Activated CD8-positive, alpha-beta T cell treated with anti-CD3 and anti-CD28 coated beads for 36 hours (primary cell): Measurements from ENCODE around the gene ASCL5. TPM values are rescaled to one million over a fixed set of nuclear protein-coding genes. Genes with fewer than 3 reads are reported as not detected.

Source experiments
- ATAC-seq: fragments of 200-7000 bp; cut with Tn5 transposase; one replicate; pipeline ENCODE4 v1.10.0; 2021; ENCODE audit warnings: mild to moderate bottlenecking, moderate library complexity
- CTCF ChIA-PET: fragments of 350-600 bp; sonication (Branson Sonifier 250); formaldehyde crosslinking; loops from one replicate; lab custom pipeline; 2021; ENCODE audit warnings: antibody characterized with exemption; lab: Charles Lee
- POLR2A ChIA-PET: fragments of 350-600 bp; sonication (Branson Sonifier 250); formaldehyde crosslinking; loops from one replicate; lab custom pipeline; 2021; ENCODE audit warnings: antibody characterized with exemption; lab: Charles Lee
- DNase-seq: peaks from one replicate; pipeline ENCODE4 v3.0.0-alpha.2; 2020
- H3K27ac Mint-ChIP-seq: one replicate; pipeline ENCODE4 v1.8.0; 2021; ENCODE audit warnings: mild to moderate bottlenecking, mixed read lengths
- H3K27me3 Mint-ChIP-seq: one replicate; pipeline ENCODE4 v1.8.0; 2021; ENCODE audit warnings: mixed read lengths
- H3K36me3 Mint-ChIP-seq: one replicate; pipeline ENCODE4 v1.8.0; 2021; ENCODE audit warnings: low read depth, mixed read lengths
- H3K4me1 Mint-ChIP-seq: one replicate; pipeline ENCODE4 v1.8.0; 2021; ENCODE audit warnings: low read depth, mixed read lengths
- H3K4me3 Mint-ChIP-seq: one replicate; pipeline ENCODE4 v1.8.0; 2021; ENCODE audit warnings: mild to moderate bottlenecking, moderate library complexity, mixed read lengths
- H3K9me3 Mint-ChIP-seq: one replicate; pipeline ENCODE4 v1.8.0; 2021; ENCODE audit warnings: mixed read lengths
- CTCF ChIP-seq: fragments of 200-600 bp; IDR thresholded peaks from one replicate; pipeline ENCODE4 v1.8.0; 2022; ENCODE audit warnings: antibody characterized with exemption, mild to moderate bottlenecking
- intact Hi-C: fragments of 100-400 bp; cut with micrococcal nuclease; formaldehyde crosslinking; loops from one replicate; pipeline ENCODE4 v1.10.0; 2022
- total RNA-seq, 2 experiments: library from RNA; stranded (reverse); gene quantifications; one replicate each; pipeline ENCODE4 v1.2.3, GENCODE V29; 2021

ASCL5 gene
- total RNA-seq, 2 experiments from 2014 or later = 0.29 to 0.36 TPM

DNA sequence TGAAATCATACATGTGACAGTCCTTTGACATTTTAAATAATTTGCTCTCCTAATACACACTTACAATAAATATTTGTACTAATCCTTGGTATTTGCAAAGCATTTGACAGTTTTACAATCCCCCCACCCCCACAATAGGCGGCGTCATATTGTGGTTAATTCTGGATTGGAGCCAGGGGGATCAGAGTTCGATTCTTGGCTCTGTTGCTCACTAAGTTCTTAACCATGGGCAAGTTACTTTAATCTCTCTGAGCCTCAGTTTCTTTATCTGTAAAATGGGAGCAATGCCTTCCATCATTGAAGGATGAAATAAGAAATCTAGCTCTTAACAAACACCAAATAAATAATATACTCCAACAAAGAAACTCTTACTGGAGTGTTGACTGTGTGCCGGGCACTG, 38.6 kb downstream of the ASCL5 start:
- peaks cover 7% of the 10 kb centered on the region for H3K27me3 Mint-ChIP-seq
- ChIA-PET POLR2A (interaction anchor here (0.6 kb wide), 1 partner anchor 41 kb away, joined by 3 read pairs; no protein-coding TSS in a partner anchor), CTCF (no interaction called here)
- no peaks in the 10 kb centered on the region for H3K9me3 Mint-ChIP-seq
- no peak overlapping the region for H3K27ac Mint-ChIP-seq
- DNase-seq (no peak), ATAC-seq (no peak)
- no peak overlapping the region for H3K4me3 Mint-ChIP-seq
- TF ChIP-seq CTCF = no peak
- no peaks in the 10 kb centered on the region for H3K4me1 Mint-ChIP-seq
- no peaks in the 10 kb centered on the region for H3K36me3 Mint-ChIP-seq
- intact Hi-C loops = no loop called here

DNA sequence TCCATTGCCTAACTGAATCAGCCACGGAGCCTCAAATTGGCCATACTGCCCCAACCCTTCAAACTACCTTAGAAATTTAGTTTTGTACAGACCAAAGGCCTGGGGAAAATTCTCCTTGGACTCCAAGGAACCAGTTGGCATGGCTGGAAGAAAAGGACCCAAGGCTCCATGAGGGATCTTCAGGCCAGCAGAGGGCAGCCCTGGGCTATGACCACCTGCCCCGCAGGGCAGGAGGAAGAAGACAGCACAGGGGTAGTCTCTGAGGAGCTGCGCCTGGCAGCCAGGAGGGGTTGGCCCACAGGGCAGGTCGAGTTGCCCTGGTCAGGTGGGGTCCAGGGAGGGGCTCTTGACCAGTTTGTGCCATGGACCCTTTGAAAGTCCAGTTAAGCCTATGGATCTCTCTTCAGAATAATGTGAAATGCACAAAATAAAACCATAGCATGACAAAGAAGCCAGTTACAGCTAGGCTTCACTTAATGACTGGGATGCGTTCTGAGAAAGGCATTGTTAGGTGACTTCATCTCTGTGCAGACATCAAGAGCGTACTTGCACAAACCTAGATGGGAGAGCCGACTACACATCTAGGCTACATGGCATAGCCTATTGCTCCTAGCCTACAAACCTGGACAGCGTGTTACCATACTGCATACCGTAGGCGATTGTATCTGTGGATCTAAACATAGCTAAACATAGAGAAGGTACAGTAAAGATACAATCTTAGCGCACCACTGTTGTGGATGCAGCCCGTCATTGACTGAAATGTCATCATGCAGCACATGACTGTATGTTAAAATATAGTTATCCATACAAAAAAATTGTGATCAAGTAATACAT, 40.9 kb downstream of the ASCL5 start:
- Mint-ChIP-seq H3K4me3 (no peak overlapping the region), H3K36me3 (no peaks in the 10 kb centered on the region), H3K27ac (no peak overlapping the region), H3K4me1 (no peaks in the 10 kb centered on the region), H3K9me3 (no peaks in the 10 kb centered on the region), H3K27me3 (peaks cover 7% of the 10 kb centered on the region)
- DNase-seq = peak; percentile 68
- POLR2A ChIA-PET = no interaction called here
- CTCF ChIA-PET = interaction anchor here (0.6 to 5.3 kb wide), 8 partner anchors 9 to 132 kb away, joined by 3 to 46 read pairs (median 3); no protein-coding TSS in a partner anchor
- ATAC-seq = peak; percentile 90
- intact Hi-C loops = no loop called here
- TF ChIP-seq CTCF = peak; percentile 60

GRCh38 chr1:201084295-201084694, 42.7 kb downstream of the ASCL5 start:
- CTCF ChIA-PET = interaction anchor here (1.5 to 5.3 kb wide), 3 partner anchors 30 to 105 kb away, joined by 7 to 46 read pairs (median 23); no protein-coding TSS in a partner anchor

GRCh38 chr1:201083741-201084140, 43.2 kb downstream of the ASCL5 start:
- Mint-ChIP-seq H3K27me3 (peaks cover 6% of the 10 kb centered on the region), H3K4me3 (no peak overlapping the region), H3K27ac (no peak overlapping the region), H3K4me1 (no peaks in the 10 kb centered on the region), H3K9me3 (no peaks in the 10 kb centered on the region), H3K36me3 (no peaks in the 10 kb centered on the region)
- ATAC-seq (no peak), DNase-seq (no peak)
- no peak for TF ChIP-seq CTCF
- intact Hi-C loops = no loop called here
- POLR2A ChIA-PET = no interaction called here
- CTCF ChIA-PET = interaction anchor here (1.5 to 5.3 kb wide), 3 partner anchors 31 to 104 kb away, joined by 7 to 46 read pairs (median 23); no protein-coding TSS in a partner anchor

More at GRCh38 chr1:201084295-201084694, 42.7 kb downstream of the ASCL5 start:
- intact Hi-C loops = no loop called here
- H3K27me3 Mint-ChIP-seq = peaks cover 6% of the 10 kb centered on the region
- no peak for ATAC-seq
- H3K4me3 Mint-ChIP-seq = no peak overlapping the region
- H3K4me1 Mint-ChIP-seq = no peaks in the 10 kb centered on the region
- no peak for TF ChIP-seq CTCF
- no peaks in the 10 kb centered on the region for H3K9me3 Mint-ChIP-seq
- no peak overlapping the region for H3K27ac Mint-ChIP-seq
- no peak for DNase-seq
- no peaks in the 10 kb centered on the region for H3K36me3 Mint-ChIP-seq
- POLR2A ChIA-PET = no interaction called here

DNA sequence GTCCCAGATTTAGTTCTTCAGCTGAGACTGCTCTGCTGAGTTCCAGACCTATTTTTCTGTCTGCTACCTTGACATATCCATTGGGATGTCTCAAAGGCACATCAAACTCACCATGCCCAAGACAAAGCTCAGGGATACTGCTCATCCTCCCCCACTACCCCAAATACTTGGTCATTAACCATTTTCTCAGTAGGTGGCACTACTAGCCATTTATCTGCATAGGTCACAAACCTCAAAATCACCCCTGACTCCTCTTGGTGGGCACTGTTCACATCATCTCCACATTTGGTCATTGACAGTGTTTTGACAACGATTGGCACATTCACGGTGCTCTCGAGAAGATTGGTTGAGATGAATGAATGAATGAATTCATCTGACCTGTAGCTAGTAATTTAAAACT, 46.8 kb downstream of the ASCL5 start:
- intact Hi-C loops = no loop called here
- H3K27me3 Mint-ChIP-seq = no peaks in the 10 kb centered on the region
- CTCF ChIA-PET = interaction anchor here (1.0 to 3.2 kb wide), 7 partner anchors 11 to 108 kb away, joined by 4 to 17 read pairs (median 5); no protein-coding TSS in a partner anchor
- no peaks in the 10 kb centered on the region for H3K4me1 Mint-ChIP-seq
- no peak for TF ChIP-seq CTCF
- H3K4me3 Mint-ChIP-seq = no peak overlapping the region
- H3K36me3 Mint-ChIP-seq = no peaks in the 10 kb centered on the region
- ATAC-seq = no peak
- no peak overlapping the region for H3K27ac Mint-ChIP-seq
- POLR2A ChIA-PET = interaction anchor here (0.9 kb wide), 1 partner anchor 8 kb away, joined by 3 read pairs; no protein-coding TSS in a partner anchor
- DNase-seq = no peak
- H3K9me3 Mint-ChIP-seq = no peaks in the 10 kb centered on the region
